Measurements from ENCODE around the gene MAPK10.

DNA sequence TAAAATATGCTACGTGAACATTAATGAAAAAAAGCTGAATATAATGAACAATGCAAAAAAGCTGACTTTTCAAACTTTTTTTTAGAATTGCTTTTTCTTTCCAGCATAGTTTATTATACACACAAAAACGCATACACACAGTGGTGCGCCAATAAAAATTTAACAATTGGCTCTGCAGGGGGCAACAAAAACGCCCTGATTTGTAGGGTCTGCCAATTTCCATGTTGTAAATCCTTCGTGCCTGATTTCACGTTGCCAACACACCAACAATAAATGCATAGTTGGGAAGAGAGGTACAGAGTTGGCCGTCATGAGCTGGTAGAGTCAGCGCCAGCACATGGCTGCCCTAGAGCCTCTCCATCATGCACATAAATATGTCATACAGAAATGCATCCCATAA is 333.1 kb downstream of the MAPK10 start:
- TF ChIP-seq, protein P1, sequence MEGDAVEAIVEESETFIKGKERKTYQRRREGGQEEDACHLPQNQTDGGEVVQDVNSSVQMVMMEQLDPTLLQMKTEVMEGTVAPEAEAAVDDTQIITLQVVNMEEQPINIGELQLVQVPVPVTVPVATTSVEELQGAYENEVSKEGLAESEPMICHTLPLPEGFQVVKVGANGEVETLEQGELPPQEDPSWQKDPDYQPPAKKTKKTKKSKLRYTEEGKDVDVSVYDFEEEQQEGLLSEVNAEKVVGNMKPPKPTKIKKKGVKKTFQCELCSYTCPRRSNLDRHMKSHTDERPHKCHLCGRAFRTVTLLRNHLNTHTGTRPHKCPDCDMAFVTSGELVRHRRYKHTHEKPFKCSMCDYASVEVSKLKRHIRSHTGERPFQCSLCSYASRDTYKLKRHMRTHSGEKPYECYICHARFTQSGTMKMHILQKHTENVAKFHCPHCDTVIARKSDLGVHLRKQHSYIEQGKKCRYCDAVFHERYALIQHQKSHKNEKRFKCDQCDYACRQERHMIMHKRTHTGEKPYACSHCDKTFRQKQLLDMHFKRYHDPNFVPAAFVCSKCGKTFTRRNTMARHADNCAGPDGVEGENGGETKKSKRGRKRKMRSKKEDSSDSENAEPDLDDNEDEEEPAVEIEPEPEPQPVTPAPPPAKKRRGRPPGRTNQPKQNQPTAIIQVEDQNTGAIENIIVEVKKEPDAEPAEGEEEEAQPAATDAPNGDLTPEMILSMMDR (IDR thresholded peaks at IDR 0.05 in 2 of 3, conservative IDR thresholded peaks at IDR 0.05 in 1 of 3; ENCODE audit: insufficient read depth in 2 of 3, low read depth in 1 of 3, low read length in 3 of 3) = no peak
- TF ChIP-seq GATAD2A (IDR thresholded peaks at IDR 0.05) = no peak
- no peak for TF ChIP-seq MXI1 (IDR thresholded peaks at IDR 0.05; ENCODE audit: low read depth, low read length)
- TF ChIP-seq, protein P2, sequence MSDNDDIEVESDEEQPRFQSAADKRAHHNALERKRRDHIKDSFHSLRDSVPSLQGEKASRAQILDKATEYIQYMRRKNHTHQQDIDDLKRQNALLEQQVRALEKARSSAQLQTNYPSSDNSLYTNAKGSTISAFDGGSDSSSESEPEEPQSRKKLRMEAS (CRISPR knock-in tag; IDR thresholded peaks at IDR 0.05) = no peak
- TF ChIP-seq FIP1L1 (IDR thresholded peaks at IDR 0.05; ENCODE audit: low read depth, low read length, poor library complexity, severe bottlenecking) = no peak
- TF ChIP-seq CHD2 (IDR thresholded peaks at IDR 0.05; ENCODE audit: low read depth, low read length) = no peak
- TF ChIP-seq CEBPB (tag; IDR thresholded peaks at IDR 0.05) = no peak
- TF ChIP-seq ZNF354B (CRISPR knock-in tag; IDR thresholded peaks at IDR 0.05) = no peak
